HG03097 (cell line): ENCODE measurements around the gene KCNJ8.
"Not testable (repeated sequence)": the region's sequence is repeated elsewhere in the genome, so short reads cannot be mapped to it uniquely, and the experiment has no call there.

ENCODE experiments used
- ATAC-seq: cut with Tn5 transposase; IDR thresholded peaks from one replicate; pipeline ENCODE4 v1.9.1; 2021; ENCODE audit not compliant: unreplicated experiment, low FRiP score

KCNJ8 gene

GRCh38 chr12:21788089-21788983 is 13.8 kb upstream of the KCNJ8 start:
- no peak for ATAC-seq

- no peak for ATAC-seq
These were observed 11.6 kb upstream of the KCNJ8 start for GRCh38 chr12:21786041-21786531.

GRCh38 chr12:21782723-21783122 is 8.2 kb upstream of the KCNJ8 start:
- ATAC-seq = not testable (repeated sequence)

GRCh38 chr12:21780786-21781185 is 6.3 kb upstream of the KCNJ8 start:
- ATAC-seq = no peak

GRCh38 chr12:21776175-21776574 is 1.7 kb upstream of the KCNJ8 start:
- ATAC-seq = no peak

- ATAC-seq = no peak
These were observed 771 bp upstream of the KCNJ8 start for GRCh38 chr12:21775133-21775820.

- no peak for ATAC-seq
These were observed 700 bp downstream of the KCNJ8 start for GRCh38 chr12:21773806-21774205.

GRCh38 chr12:21773263-21773741 is 1.2 kb downstream of the KCNJ8 start:
- no peak for ATAC-seq

- ATAC-seq = no peak
These were observed 3.2 kb downstream of the KCNJ8 start for GRCh38 chr12:21771311-21771710.

- no peak for ATAC-seq
These were observed 5.2 kb downstream of the KCNJ8 start for GRCh38 chr12:21769307-21769706.

- no peak for ATAC-seq
These were observed 8.1 kb downstream of the KCNJ8 start for GRCh38 chr12:21766403-21766802.

GRCh38 chr12:21764950-21765349 is 9.6 kb downstream of the KCNJ8 start:
- ATAC-seq = no peak

- ATAC-seq = no peak
These were observed 10.4 kb downstream of the KCNJ8 start for GRCh38 chr12:21764065-21764464.

GRCh38 chr12:21763531-21763930 is 11.0 kb downstream of the KCNJ8 start:
- ATAC-seq = no peak

- no peak for ATAC-seq
These were observed 14.8 kb downstream of the KCNJ8 start for GRCh38 chr12:21759737-21760136.

GRCh38 chr12:21757735-21758134 is 16.8 kb downstream of the KCNJ8 start:
- no peak for ATAC-seq

GRCh38 chr12:21756699-21757098 is 17.8 kb downstream of the KCNJ8 start:
- no peak for ATAC-seq

- ATAC-seq = no peak
These were observed 23.0 kb downstream of the KCNJ8 start for GRCh38 chr12:21751517-21751916.

- no peak for ATAC-seq
These were observed 29.2 kb downstream of the KCNJ8 start for GRCh38 chr12:21745258-21745657.

- ATAC-seq = no peak
These were observed 43.4 kb downstream of the KCNJ8 start for GRCh38 chr12:21731144-21731543.

- no peak for ATAC-seq
These were observed 48.8 kb downstream of the KCNJ8 start for GRCh38 chr12:21725731-21726130.
